HepG2 (cell line): ENCODE measurements around the gene UNG. TPM values are rescaled to one million over a fixed set of nuclear protein-coding genes. Genes with fewer than 3 reads are reported as not detected.

Experiments used
- ARID3A ChIP-seq: IDR thresholded peaks from 2 replicates; pipeline ENCODE4 v1.6.1; 2012; ENCODE audit warnings: low read depth, low read length, improper control_type of control experiment
- ARID5B ChIP-seq: IDR thresholded peaks from 2 replicates; pipeline ENCODE4 v1.4.0; 2020; ENCODE audit warnings: mild to moderate bottlenecking, missing genetic modification reagents
- ETV6 ChIP-seq: sonication (generic); formaldehyde crosslinking; conservative IDR thresholded peaks from 2 replicates; pipeline ENCODE4 v1.4.0; 2020; ENCODE audit warnings: missing genetic modification reagents
- GATAD1 ChIP-seq: IDR thresholded peaks from 2 replicates; pipeline ENCODE4 v1.6.1; 2016; ENCODE audit warnings: missing genetic modification reagents, missing compliant biosample characterization
- IRX3 ChIP-seq: sonication (generic); formaldehyde crosslinking; IDR thresholded peaks from 2 replicates; pipeline ENCODE4 v1.8.1; 2023; ENCODE audit warnings: mild to moderate bottlenecking, low read depth, missing genetic modification reagents, borderline replicate concordance
- KAT8 ChIP-seq: IDR thresholded peaks from 2 replicates; pipeline ENCODE4 v1.6.1; 2016; ENCODE audit warnings: missing genetic modification reagents, missing compliant biosample characterization
- KDM5A ChIP-seq: fragments of 200-600 bp; sonication (generic); IDR thresholded peaks from 2 replicates; pipeline ENCODE4 v1.7.0; 2018; ENCODE audit warnings: antibody characterized with exemption, mild to moderate bottlenecking, low read length, borderline replicate concordance
- PHF21A ChIP-seq: sonication (generic); formaldehyde crosslinking; IDR thresholded peaks from 2 replicates; pipeline ENCODE4 v1.5.0; 2020; ENCODE audit warnings: mild to moderate bottlenecking, missing genetic modification reagents
- SAP130 ChIP-seq: IDR thresholded peaks from 2 replicates; pipeline ENCODE4 v1.6.1; 2016; ENCODE audit warnings: low read depth
- SRSF1 ChIP-seq: fragments of 200-400 bp; formaldehyde crosslinking; optimal IDR thresholded peaks from 2 replicates; pipeline ENCODE3; 2017; ENCODE audit warnings: mild to moderate bottlenecking, low read depth, low read length, moderate library complexity
- ZNF670 ChIP-seq: sonication (generic); formaldehyde crosslinking; IDR thresholded peaks from 2 replicates; pipeline ENCODE4 v1.8.0; 2022; ENCODE audit warnings: mild to moderate bottlenecking, missing genetic modification reagents, borderline replicate concordance
- ZNF782 ChIP-seq: sonication (generic); formaldehyde crosslinking; IDR thresholded peaks from 2 replicates; pipeline ENCODE4 v1.4.0; 2020; ENCODE audit warnings: missing genetic modification reagents, mild to moderate bottlenecking, borderline replicate concordance
- ZSCAN5A ChIP-seq: sonication (generic); formaldehyde crosslinking; IDR thresholded peaks from 2 replicates; pipeline ENCODE4 v1.8.0; 2022; ENCODE audit warnings: mild to moderate bottlenecking, missing genetic modification reagents, borderline replicate concordance
- ZXDC ChIP-seq: sonication (generic); formaldehyde crosslinking; IDR thresholded peaks from 2 replicates; pipeline ENCODE4 v1.5.0; 2020; ENCODE audit warnings: mild to moderate bottlenecking, missing genetic modification reagents
- polyA plus RNA-seq, 8 experiments: library from polyadenylated mRNA; depleted of rRNA in 3 of 8; stranded (reverse) in 7 of 8; unstranded in 1 of 8; fragments of >200 nt; fragmentation: Illumina TruSeq in 4 of 8; extraction: Trizol in 4 of 8; gene quantifications; 2 replicates each; pipeline versions ENCODE4 v1.2.1 to v1.2.3, GENCODE V29; 2011 to 2016; ENCODE audit warnings: low read depth in 4 of 8, missing spikeins in 1 of 8, mixed read lengths in 1 of 8; ENCODE audit not compliant: insufficient read depth in 1 of 8
- total RNA-seq, 5 experiments: library from RNA; depleted of rRNA; stranded (reverse); fragments of >200 nt; fragmentation: Illumina TruSeq; extraction: Trizol; gene quantifications; 2 replicates each; pipeline ENCODE4 v1.2.3, GENCODE V29; 2016; ENCODE audit warnings: low read depth in 1 of 5
- TF ChIP-seq, protein P1 (sequence below): sonication (generic); formaldehyde crosslinking; IDR thresholded peaks from 2 replicates; pipeline ENCODE4 v1.5.1; 2020; ENCODE audit warnings: missing genetic modification reagents, mild to moderate bottlenecking, borderline replicate concordance

UNG gene
- total and polyA plus RNA-seq, 2 of the 13 experiments (the other 11 are each of a cell fraction or from before 2014, with no cell fraction given): 23.3 to 114 TPM

GRCh38 chr12:109097435-109098182, at the start of gene UNG (continued):
- TF ChIP-seq ZXDC (CRISPR knock-in tag) (no peak), PHF21A (CRISPR knock-in tag) (no peak), ZNF782 (CRISPR knock-in tag) (0 out of 2 replicates have a peak, but pooled peaks have one; percentile 52), SAP130 (CRISPR knock-in tag) (peak; percentile 98), ZNF670 (CRISPR knock-in tag) (no peak), IRX3 (CRISPR knock-in tag) (peak; percentile 68), ZSCAN5A (peak; percentile 72; the same call in 1 of the 2 replicates), ARID5B (CRISPR knock-in tag) (no peak), SRSF1 (peak; percentile 17), KAT8 (CRISPR knock-in tag) (no peak), KDM5A (0 out of 2 replicates have a peak, but pooled peaks have one; percentile 30), GATAD1 (peak; percentile 66), ARID3A (no peak), ETV6 (CRISPR knock-in tag) (peak; percentile 62; the same call in 1 of the 2 replicates)
- TF ChIP-seq, protein P1, sequence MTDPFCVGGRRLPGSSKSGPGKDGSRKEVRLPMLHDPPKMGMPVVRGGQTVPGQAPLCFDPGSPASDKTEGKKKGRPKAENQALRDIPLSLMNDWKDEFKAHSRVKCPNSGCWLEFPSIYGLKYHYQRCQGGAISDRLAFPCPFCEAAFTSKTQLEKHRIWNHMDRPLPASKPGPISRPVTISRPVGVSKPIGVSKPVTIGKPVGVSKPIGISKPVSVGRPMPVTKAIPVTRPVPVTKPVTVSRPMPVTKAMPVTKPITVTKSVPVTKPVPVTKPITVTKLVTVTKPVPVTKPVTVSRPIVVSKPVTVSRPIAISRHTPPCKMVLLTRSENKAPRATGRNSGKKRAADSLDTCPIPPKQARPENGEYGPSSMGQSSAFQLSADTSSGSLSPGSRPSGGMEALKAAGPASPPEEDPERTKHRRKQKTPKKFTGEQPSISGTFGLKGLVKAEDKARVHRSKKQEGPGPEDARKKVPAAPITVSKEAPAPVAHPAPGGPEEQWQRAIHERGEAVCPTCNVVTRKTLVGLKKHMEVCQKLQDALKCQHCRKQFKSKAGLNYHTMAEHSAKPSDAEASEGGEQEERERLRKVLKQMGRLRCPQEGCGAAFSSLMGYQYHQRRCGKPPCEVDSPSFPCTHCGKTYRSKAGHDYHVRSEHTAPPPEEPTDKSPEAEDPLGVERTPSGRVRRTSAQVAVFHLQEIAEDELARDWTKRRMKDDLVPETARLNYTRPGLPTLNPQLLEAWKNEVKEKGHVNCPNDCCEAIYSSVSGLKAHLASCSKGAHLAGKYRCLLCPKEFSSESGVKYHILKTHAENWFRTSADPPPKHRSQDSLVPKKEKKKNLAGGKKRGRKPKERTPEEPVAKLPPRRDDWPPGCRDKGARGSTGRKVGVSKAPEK (CRISPR knock-in tag): no peak
